GM12875 (cell line): Measurements from ENCODE around the gene MAP10.

Experiments used
- H3K4me3 ChIP-seq: one replicate; pipeline ENCODE4 v1.5.1; 2011; ENCODE audit warnings: low read depth, low read length, control low read depth
- TF ChIP-seq, protein P1 (sequence below): IDR thresholded peaks from 2 replicates; pipeline ENCODE4 v1.5.1; 2011; ENCODE audit warnings: low read depth, mild to moderate bottlenecking, control low read depth, inconsistent platforms, low read length, moderate library complexity, borderline replicate concordance; ENCODE audit not compliant: insufficient read depth

Gene MAP10

DNA sequence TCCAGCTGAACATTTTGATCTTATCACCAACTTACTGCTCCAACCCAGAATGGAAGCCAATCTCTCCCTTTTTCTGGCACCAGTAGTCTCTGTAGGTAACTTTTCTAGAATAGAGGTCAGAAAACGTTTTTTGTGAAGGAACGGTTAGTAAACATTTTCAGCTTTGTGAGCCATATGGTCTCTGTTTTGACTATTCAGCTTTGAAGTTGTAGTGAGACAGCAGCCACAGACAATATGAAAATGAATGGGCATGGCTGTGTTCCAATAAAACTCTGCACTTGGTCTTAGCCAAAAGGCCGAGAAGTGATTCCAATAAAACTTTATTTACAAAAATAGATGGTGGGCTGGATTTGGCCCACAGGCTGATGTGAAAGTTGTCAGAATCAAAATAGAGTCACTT, 28.9 kb downstream of the MAP10 start:
- H3K4me3 ChIP-seq = no peak overlapping the region
- TF ChIP-seq, protein P1, sequence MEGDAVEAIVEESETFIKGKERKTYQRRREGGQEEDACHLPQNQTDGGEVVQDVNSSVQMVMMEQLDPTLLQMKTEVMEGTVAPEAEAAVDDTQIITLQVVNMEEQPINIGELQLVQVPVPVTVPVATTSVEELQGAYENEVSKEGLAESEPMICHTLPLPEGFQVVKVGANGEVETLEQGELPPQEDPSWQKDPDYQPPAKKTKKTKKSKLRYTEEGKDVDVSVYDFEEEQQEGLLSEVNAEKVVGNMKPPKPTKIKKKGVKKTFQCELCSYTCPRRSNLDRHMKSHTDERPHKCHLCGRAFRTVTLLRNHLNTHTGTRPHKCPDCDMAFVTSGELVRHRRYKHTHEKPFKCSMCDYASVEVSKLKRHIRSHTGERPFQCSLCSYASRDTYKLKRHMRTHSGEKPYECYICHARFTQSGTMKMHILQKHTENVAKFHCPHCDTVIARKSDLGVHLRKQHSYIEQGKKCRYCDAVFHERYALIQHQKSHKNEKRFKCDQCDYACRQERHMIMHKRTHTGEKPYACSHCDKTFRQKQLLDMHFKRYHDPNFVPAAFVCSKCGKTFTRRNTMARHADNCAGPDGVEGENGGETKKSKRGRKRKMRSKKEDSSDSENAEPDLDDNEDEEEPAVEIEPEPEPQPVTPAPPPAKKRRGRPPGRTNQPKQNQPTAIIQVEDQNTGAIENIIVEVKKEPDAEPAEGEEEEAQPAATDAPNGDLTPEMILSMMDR = no peak

DNA sequence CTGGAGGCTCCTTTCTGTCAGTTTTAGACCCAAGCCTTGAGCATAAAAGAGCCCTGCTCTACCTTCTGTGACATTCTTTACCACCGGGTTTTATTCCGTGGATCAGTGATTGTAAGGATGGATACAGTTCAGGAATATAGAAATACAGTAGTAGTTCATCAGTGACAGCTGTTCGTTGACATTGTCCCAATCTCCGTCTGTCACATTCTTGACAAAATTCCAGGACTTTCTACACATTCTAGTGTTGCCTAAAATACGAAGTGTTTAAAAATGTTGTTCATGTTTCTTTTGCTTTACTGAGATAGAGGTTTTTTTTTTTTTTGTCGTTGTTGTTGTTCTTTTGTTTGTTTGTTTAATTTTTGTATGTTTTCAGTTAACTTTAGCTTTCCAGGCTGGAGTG, 29.9 kb downstream of the MAP10 start:
- TF ChIP-seq, protein P1 = no peak
- no peak overlapping the region for H3K4me3 ChIP-seq

DNA sequence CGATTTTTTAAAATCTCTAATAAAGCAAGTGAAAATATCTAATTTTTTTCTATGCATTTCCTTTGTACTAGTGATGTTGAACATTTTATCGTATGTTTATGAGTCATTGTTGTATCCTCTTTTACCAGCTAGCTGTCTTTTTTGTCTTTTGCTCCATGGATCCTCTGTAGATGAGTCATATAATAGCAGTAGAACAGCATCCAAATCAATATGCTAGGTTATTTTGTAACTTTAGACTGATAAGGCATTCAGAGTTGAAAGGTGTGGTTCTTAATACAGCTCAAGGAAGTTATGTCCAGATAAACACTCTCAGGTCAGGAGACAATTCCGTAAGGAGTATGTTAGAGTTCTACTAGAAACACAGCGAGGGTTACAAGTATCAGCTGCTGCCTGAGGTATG, 31.9 kb downstream of the MAP10 start:
- H3K4me3 ChIP-seq = no peak overlapping the region
- TF ChIP-seq, protein P1 = no peak

DNA sequence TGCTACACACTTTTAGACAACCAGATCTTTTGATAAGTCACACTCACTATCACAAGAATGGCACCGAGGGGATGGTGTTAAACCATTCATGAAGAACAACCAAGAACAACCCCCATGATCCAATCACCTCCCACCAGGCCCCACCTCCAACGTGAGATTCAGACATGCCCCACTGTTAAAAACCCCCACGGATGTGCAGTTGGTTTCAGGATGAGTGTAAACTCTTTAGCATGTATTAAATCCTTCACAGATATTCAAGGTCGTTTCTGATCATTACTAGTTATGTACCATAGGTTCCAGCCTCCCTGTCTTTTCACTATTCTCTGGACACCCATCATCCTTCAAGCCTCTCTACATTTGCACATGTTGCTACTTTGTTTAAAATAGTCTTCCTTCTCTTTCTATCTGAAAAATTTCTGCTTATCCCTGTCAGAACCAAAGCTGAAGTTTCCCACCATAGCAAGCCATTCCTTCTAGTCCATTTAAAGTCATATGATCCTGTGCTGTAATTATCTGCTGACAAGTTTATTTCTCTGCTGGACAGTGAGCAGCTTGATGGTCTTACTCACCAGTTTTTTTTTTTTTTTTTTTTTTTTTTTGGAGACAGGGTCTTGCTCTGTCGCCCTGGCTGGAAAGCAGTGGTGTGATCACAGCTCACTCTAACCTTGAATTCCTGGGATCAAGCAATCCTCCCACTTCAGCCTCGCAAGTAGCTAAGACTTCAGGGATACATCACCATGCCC, 36.8 kb downstream of the MAP10 start:
- TF ChIP-seq, protein P1 = no peak
- no peak overlapping the region for H3K4me3 ChIP-seq

DNA sequence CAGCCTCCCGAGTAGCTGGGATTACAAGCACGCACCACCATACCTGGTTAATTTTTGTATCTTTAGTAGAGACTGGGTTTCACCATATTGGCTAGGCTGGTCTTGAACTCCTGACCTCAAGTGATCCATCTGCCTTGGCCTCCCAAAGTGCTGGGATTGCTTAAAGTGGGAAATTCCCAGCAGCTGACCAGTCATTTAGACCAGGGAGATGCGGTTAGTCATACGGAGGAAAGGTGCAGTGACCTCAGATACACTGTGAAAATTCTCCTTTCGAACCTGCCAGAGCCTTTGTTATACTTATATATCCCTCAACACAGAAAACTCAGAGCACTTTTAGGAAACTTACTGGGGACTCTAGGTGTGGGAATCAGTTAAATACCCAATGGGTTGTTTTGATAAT, 39.6 kb downstream of the MAP10 start:
- TF ChIP-seq, protein P1 = no peak
- no peak overlapping the region for H3K4me3 ChIP-seq

DNA sequence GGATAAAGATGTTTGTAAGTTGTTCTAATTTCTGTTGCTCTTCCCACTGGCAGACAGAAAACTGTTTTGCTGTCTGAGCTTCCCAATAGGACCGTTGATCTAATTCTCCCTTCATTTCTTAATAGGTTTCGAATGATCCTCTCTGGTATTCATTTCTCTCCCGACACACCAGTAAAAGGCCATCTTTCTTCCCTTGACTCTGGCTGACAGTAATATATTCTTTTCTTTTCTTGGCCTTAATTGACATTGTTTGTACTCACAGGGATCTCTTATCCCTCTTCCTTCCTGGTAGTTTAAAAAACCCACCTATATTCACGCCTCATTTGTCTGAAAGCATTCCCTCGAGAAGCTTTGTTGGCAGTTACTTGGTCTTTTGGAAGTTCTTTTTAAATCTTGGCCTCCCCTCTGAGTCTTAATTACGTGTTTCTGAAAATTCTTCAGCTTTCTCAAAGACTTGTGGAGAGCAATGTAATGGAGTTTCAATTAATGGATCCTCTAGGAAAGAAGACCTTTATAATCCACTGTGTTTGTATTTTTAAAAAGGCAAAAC, 40.3 kb downstream of the MAP10 start:
- H3K4me3 ChIP-seq = no peak overlapping the region
- TF ChIP-seq, protein P1 = no peak

DNA sequence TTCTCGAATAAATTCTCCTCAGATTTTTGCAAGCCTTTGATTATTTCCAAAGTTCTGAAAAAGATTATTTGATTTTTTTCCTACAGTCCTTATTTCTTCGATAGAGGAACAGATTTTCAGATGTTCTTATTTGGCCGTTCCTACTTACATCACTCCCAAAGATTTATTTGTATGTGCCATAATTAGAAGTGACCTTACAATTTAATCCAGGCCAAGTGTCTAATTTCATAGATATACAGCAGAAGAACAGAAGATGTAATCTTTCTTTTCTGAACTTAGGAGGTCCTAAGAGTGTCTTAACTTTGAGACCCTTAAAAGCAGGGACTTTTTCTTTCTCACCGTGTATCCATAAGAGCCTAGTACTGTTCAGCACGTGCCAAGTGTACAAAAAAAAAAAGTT, 46.3 kb downstream of the MAP10 start:
- H3K4me3 ChIP-seq = no peak overlapping the region
- TF ChIP-seq, protein P1 = no peak
